HCT116 (cell line): ENCODE data around the gene MRTFB. TPM values are rescaled to one million over a fixed set of nuclear protein-coding genes. Genes with fewer than 3 reads are reported as not detected.

Experiments
- ATAC-seq: fragments of 200-7000 bp; cut with Tn5 transposase; 2 replicates; pipeline ENCODE4 v1.9.1; 2020; ENCODE audit warnings: mild to moderate bottlenecking, moderate library complexity
- BruUV-seq: library from RNA; stranded (reverse); fragments of 400-500 nt; replicated peaks from 2 replicates; lab custom pipeline; 2021; lab: Mats Ljungman, UMichigan
- CTCF ChIA-PET: fragments of 300-600 bp; sonication (Branson Sonifier 250); formaldehyde crosslinking; loops from one replicate; lab custom pipeline; 2021; ENCODE audit warnings: antibody characterized with exemption; lab: Charles Lee
- POLR2A ChIA-PET: fragments of 300-600, 350-600 bp; sonication (Branson Sonifier 250); formaldehyde crosslinking; loops from one replicate; lab custom pipeline; 2021; ENCODE audit warnings: antibody characterized with exemption; lab: Charles Lee
- RAD21 ChIA-PET, 2 experiments: fragments of 300-600 bp; sonication (Branson Sonifier 250); formaldehyde crosslinking; loops; one replicate each; lab custom pipeline; 2023; ENCODE audit warnings: low total read pairs in 2 of 2; ENCODE audit not compliant: uncharacterized antibody in 2 of 2, unreplicated experiment in 2 of 2, low non-redundant PET in 1 of 2; lab: Charles Lee
- DNase-seq: peaks from one replicate; pipeline ENCODE4 v3.0.0-alpha.2; 2010; ENCODE audit warnings: low read depth, low spot score
- H2AFZ ChIP-seq: fragments of 200-600 bp; shearing (Covaris generic), sonication (generic); 2 replicates; pipeline ENCODE4 v1.6.1; 2017; ENCODE audit warnings: low read depth, mixed run types, mixed read lengths, antibody characterized with exemption, low read length; ENCODE audit not compliant: poor library complexity, severe bottlenecking
- H3K27ac ChIP-seq: 2 replicates; pipeline ENCODE4 v1.5.1; 2012; ENCODE audit warnings: low read depth, low read length
- H3K27me3 ChIP-seq: fragments of 200-600 bp; sonication (generic); 2 replicates; pipeline ENCODE4 v1.6.1; 2016; ENCODE audit warnings: mixed run types, low read length, mixed read lengths; ENCODE audit not compliant: insufficient read depth
- H3K36me3 ChIP-seq, 2 experiments: fragments of 200-500 bp in 1 of 2; fragments of 200-600 bp in 1 of 2; sonication (Bioruptor generic) in 1 of 2; sonication (generic) in 1 of 2; 2 replicates each; pipeline versions ENCODE4 v1.5.1 to v1.6.1; 2014 to 2016; ENCODE audit warnings: low read length in 2 of 2, inconsistent platforms in 1 of 2, mixed read lengths in 1 of 2, mixed run types in 1 of 2; ENCODE audit not compliant: insufficient read depth in 2 of 2, control insufficient read depth in 1 of 2
- H3K4me1 ChIP-seq, 2 experiments: fragments of 200-600 bp in 1 of 2; sonication (generic) in 1 of 2; 2 replicates each; pipeline versions ENCODE4 v1.5.1 to v1.6.1; 2012 to 2017; ENCODE audit warnings: low read length in 2 of 2, inconsistent platforms in 1 of 2, mild to moderate bottlenecking in 1 of 2, mixed read lengths in 1 of 2, mixed run types in 1 of 2, moderate library complexity in 1 of 2; ENCODE audit not compliant: insufficient read depth in 2 of 2, control insufficient read depth in 1 of 2
- H3K4me2 ChIP-seq: fragments of 200-600 bp; sonication (generic); 2 replicates; pipeline ENCODE4 v1.6.1; 2017; ENCODE audit warnings: mixed run types, low read length, mixed read lengths
- H3K4me3 ChIP-seq, 2 experiments: fragments of 200-600 bp in 1 of 2; sonication (generic) in 1 of 2; replicated peaks in 1 of 2; 2 replicates each; pipeline ENCODE4 v1.5.1; 2011 to 2016; ENCODE audit warnings: low read length in 2 of 2, control low read depth in 1 of 2, low read depth in 1 of 2, mild to moderate bottlenecking in 1 of 2, mixed read lengths in 1 of 2, mixed run types in 1 of 2
- H3K79me2 ChIP-seq: fragments of 200-600 bp; sonication (generic); 2 replicates; pipeline ENCODE4 v1.6.1; 2017; ENCODE audit warnings: mild to moderate bottlenecking, mixed run types, low read length, moderate library complexity, mixed read lengths; ENCODE audit not compliant: insufficient read depth
- H3K9ac ChIP-seq: fragments of 200-600 bp; sonication (generic); 2 replicates; pipeline ENCODE4 v1.6.1; 2016; ENCODE audit warnings: low read length, mixed read lengths
- H3K9me2 ChIP-seq: fragments of 200-600 bp; sonication (generic), shearing (Covaris generic); 2 replicates; pipeline ENCODE4 v1.6.1; 2017; ENCODE audit warnings: mixed run types, mild to moderate bottlenecking, moderate library complexity; ENCODE audit not compliant: insufficient read depth
- H3K9me3 ChIP-seq, 2 experiments: fragments of 200-500 bp in 1 of 2; fragments of 200-600 bp in 1 of 2; sonication (Bioruptor generic) in 1 of 2; sonication (generic) in 1 of 2; 2 replicates each; pipeline ENCODE4 v1.6.1; 2014 to 2017; ENCODE audit warnings: low read length in 2 of 2, mixed read lengths in 2 of 2, inconsistent platforms in 1 of 2, low read depth in 1 of 2, mild to moderate bottlenecking in 1 of 2, mixed run types in 1 of 2, moderate library complexity in 1 of 2; ENCODE audit not compliant: control insufficient read depth in 1 of 2, insufficient read depth in 1 of 2
- H4K20me1 ChIP-seq: fragments of 200-600 bp; sonication (generic), shearing (Covaris generic); 2 replicates; pipeline ENCODE4 v1.6.1; 2017; ENCODE audit warnings: mixed run types, mild to moderate bottlenecking, moderate library complexity; ENCODE audit not compliant: insufficient read depth
- EGR1 ChIP-seq: IDR thresholded peaks from 2 replicates; pipeline ENCODE4 v1.6.1; 2012; ENCODE audit warnings: low read depth
- ELF1 ChIP-seq: IDR thresholded peaks from 2 replicates; pipeline ENCODE4 v1.6.1; 2012; ENCODE audit warnings: low read depth, borderline replicate concordance
- EZH2 ChIP-seq: fragments of 200-600 bp; sonication (generic); IDR thresholded peaks from 2 replicates; pipeline ENCODE4 v1.6.1; 2017; ENCODE audit warnings: antibody characterized with exemption, mixed run types
- EZH2phosphoT487 ChIP-seq: fragments of 200-600 bp; IDR thresholded peaks from 2 replicates; pipeline ENCODE4 v1.6.1; 2018; ENCODE audit warnings: antibody characterized with exemption, borderline replicate concordance
- JUND ChIP-seq: IDR thresholded peaks from 2 replicates; pipeline ENCODE4 v1.6.1; 2012
- SIN3A ChIP-seq: IDR thresholded peaks from 2 replicates; pipeline ENCODE4 v1.6.1; 2012; ENCODE audit warnings: low read depth
- SP1 ChIP-seq: IDR thresholded peaks from 2 replicates; pipeline ENCODE4 v1.6.1; 2012; ENCODE audit warnings: low read depth
- YY1 ChIP-seq: IDR thresholded peaks from 2 replicates; pipeline ENCODE4 v1.6.1; 2011; ENCODE audit warnings: low read length, low read depth, moderate library complexity, mild to moderate bottlenecking; ENCODE audit not compliant: insufficient replicate concordance; ENCODE audit errors: extremely low read depth
- ZNF274 ChIP-seq: fragments of 200-500 bp; sonication (Bioruptor generic); IDR thresholded peaks from 2 replicates; pipeline ENCODE4 v1.6.1; 2014; ENCODE audit warnings: mild to moderate bottlenecking, low read depth, low read length, inconsistent platforms
- intact Hi-C: fragments of 100-400 bp; cut with micrococcal nuclease; formaldehyde crosslinking; loops from 2 replicates; pipeline ENCODE4 v1.10.0; 2022
- total RNA-seq: library from RNA; stranded (reverse); gene quantifications from one replicate; pipeline ENCODE4 v1.2.1, GENCODE V29; 2021; ENCODE audit not compliant: unreplicated experiment
- TF ChIP-seq, protein P1 (sequence below): IDR thresholded peaks from 2 replicates; pipeline ENCODE4 v1.6.1; 2012
- TF ChIP-seq, protein P2 (sequence below): IDR thresholded peaks from 2 replicates; pipeline ENCODE4 v1.6.1; 2012
- TF ChIP-seq, protein P3 (sequence below): IDR thresholded peaks from 2 replicates; pipeline ENCODE4 v1.6.1; 2012; ENCODE audit warnings: low read depth

Gene MRTFB
- total RNA-seq, 1 experiment from 2014 or later, result 39.0 TPM

DNA sequence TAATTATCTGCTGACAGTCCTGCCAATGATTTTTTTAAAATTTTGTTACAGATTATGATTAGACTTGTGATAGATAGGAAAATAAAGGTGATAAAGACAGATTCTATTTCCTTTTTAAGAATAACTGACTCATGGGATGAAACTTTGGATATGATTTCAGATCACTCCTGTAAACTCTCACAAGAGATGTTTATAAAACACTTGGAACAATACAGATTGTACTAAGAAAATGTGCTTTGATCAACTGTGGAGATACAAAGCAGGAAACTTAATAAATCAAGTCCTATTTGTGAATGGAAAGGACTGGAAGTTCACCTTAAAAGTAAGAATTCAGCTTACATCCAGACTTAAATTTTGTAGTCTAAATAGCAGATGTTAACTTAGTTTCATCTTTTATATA is 21.4 kb downstream of the MRTFB start:
- Histone ChIP-seq H3K4me2 (no peak overlapping the region), H3K27ac (no peak overlapping the region), H3K4me3 (no peak overlapping the region), H3K9me3 (no peaks in the 10 kb centered on the region), H3K36me3 (no peaks in the 10 kb centered on the region), H3K79me2 (peaks cover 74% of the 10 kb centered on the region), H2AFZ (no peak overlapping the region), H3K27me3 (no peaks in the 10 kb centered on the region), H3K4me1 (peaks cover 50 to 64% of the 10 kb centered on the region in 2 experiments), H4K20me1 (no peaks in the 10 kb centered on the region), H3K9me2 (no peaks in the 10 kb centered on the region), H3K9ac (no peak overlapping the region)
- DNase-seq (no peak), ATAC-seq (no peak)
- ChIA-PET CTCF (no interaction called here), RAD21 (no interaction called here), POLR2A (no interaction called here)
- intact Hi-C loops, result loop anchor here (10.0 kb wide), 1 partner anchor 168 kb away; the partner anchor contains the start of gene ERCC4
- TF ChIP-seq, protein P1, sequence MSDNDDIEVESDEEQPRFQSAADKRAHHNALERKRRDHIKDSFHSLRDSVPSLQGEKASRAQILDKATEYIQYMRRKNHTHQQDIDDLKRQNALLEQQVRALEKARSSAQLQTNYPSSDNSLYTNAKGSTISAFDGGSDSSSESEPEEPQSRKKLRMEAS, result no peak
- TF ChIP-seq ZNF274, result no peak
- TF ChIP-seq SP1, result no peak
- no peak for TF ChIP-seq JUND
- no peak for TF ChIP-seq EZH2
- no peak for TF ChIP-seq SIN3A
- TF ChIP-seq YY1, result no peak
- no peak for TF ChIP-seq ELF1
- BruUV-seq, result no TSS peak

DNA sequence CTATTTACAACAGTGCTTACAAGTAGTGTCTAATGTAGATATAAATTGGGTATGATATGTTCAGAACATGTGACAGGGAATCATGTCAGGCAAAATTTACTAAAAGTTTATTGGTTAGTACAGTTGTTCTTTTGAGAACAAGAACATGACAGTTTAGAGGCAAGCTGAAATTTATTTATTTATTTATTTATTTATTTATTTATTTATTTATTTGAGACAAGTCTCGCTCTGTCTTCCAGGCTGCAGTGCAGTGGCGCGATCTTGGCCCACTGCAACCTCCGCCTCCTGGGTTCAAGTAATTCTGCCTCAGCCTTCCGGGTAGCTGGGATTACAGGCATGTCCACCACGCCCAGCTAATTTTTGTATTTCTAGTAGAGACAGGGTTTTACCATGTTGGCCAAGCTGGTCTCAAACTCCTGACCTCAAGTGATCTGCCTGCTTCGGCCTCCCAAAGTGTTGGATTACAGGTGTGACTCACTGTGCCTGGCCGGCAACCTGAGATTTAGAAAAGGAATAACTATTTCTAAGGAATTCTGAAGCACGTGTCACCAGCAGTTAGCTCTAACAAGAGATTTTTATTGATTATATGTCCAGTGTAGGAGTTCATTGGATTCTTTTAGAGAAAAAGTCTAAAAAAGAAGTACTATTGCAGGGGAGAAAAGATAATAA is 24.9 kb downstream of the MRTFB start:
- Histone ChIP-seq H3K9me2 (no peaks in the 10 kb centered on the region), H3K79me2 (peaks cover 78% of the 10 kb centered on the region), H3K4me3 (peak overlapping the region in 1 of 2 experiments; percentile 49; a peak in 2 of 4 replicates), H3K27me3 (no peaks in the 10 kb centered on the region), H3K4me1 (peaks cover 68 to 81% of the 10 kb centered on the region in 2 experiments), H3K36me3 (no peaks in the 10 kb centered on the region), H3K4me2 (peak overlapping the region; percentile 70), H4K20me1 (no peaks in the 10 kb centered on the region; the same call in 1 of the 2 replicates), H3K9ac (peak overlapping the region; percentile 21), H2AFZ (no peak overlapping the region), H3K9me3 (no peaks in the 10 kb centered on the region), H3K27ac (peak overlapping the region; percentile 79; the same call in 1 of the 2 replicates)
- ATAC-seq (peak; percentile 88), DNase-seq (peak; percentile 76)
- ChIA-PET POLR2A (interaction anchor here (1.1 to 1.5 kb wide), 4 partner anchors 17 to 173 kb away, joined by 3 to 4 read pairs (median 3); no protein-coding TSS in a partner anchor), RAD21 (interaction anchor here in 1 of 2 experiments (0.8 kb wide), 1 partner anchor 176 kb away, joined by 3 read pairs; the partner anchor contains the start of gene ERCC4), CTCF (interaction anchor here (0.9 to 1.2 kb wide), 2 partner anchors 172 to 176 kb away, joined by 3 to 4 read pairs; partner anchors contain the start of gene ERCC4)
- BruUV-seq, result no TSS peak
- intact Hi-C loops, result loop anchor here (10.0 kb wide), 1 partner anchor 171 kb away; the partner anchor contains the start of gene ERCC4
- TF ChIP-seq EGR1, result no peak
- TF ChIP-seq YY1, result no peak
- TF ChIP-seq ZNF274, result no peak
- TF ChIP-seq, protein P1, result peak; percentile 84
- peak; percentile 74 for TF ChIP-seq SP1
- 0 out of 2 replicates have a peak, but pooled peaks have one; percentile 50 for TF ChIP-seq SIN3A
- peak; percentile 71; the same call in 1 of the 2 replicates for TF ChIP-seq JUND
- TF ChIP-seq, protein P2, sequence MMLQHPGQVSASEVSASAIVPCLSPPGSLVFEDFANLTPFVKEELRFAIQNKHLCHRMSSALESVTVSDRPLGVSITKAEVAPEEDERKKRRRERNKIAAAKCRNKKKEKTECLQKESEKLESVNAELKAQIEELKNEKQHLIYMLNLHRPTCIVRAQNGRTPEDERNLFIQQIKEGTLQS, result no peak
- TF ChIP-seq EZH2phosphoT487, result no peak
- TF ChIP-seq, protein P3, sequence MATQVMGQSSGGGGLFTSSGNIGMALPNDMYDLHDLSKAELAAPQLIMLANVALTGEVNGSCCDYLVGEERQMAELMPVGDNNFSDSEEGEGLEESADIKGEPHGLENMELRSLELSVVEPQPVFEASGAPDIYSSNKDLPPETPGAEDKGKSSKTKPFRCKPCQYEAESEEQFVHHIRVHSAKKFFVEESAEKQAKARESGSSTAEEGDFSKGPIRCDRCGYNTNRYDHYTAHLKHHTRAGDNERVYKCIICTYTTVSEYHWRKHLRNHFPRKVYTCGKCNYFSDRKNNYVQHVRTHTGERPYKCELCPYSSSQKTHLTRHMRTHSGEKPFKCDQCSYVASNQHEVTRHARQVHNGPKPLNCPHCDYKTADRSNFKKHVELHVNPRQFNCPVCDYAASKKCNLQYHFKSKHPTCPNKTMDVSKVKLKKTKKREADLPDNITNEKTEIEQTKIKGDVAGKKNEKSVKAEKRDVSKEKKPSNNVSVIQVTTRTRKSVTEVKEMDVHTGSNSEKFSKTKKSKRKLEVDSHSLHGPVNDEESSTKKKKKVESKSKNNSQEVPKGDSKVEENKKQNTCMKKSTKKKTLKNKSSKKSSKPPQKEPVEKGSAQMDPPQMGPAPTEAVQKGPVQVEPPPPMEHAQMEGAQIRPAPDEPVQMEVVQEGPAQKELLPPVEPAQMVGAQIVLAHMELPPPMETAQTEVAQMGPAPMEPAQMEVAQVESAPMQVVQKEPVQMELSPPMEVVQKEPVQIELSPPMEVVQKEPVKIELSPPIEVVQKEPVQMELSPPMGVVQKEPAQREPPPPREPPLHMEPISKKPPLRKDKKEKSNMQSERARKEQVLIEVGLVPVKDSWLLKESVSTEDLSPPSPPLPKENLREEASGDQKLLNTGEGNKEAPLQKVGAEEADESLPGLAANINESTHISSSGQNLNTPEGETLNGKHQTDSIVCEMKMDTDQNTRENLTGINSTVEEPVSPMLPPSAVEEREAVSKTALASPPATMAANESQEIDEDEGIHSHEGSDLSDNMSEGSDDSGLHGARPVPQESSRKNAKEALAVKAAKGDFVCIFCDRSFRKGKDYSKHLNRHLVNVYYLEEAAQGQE, result no peak
